Superior temporal gyrus (tissue), 1 donor: Measurements from ENCODE around the gene NME4.
"Not testable (repeated sequence)": the region's sequence is repeated elsewhere in the genome, so short reads cannot be mapped to it uniquely, and the experiment has no call there.

Experiments used
- DNase-seq: peaks from one replicate; pipeline ENCODE4 v3.0.0-alpha.2; 2016; ENCODE audit errors: extremely low spot score

Gene NME4

DNA sequence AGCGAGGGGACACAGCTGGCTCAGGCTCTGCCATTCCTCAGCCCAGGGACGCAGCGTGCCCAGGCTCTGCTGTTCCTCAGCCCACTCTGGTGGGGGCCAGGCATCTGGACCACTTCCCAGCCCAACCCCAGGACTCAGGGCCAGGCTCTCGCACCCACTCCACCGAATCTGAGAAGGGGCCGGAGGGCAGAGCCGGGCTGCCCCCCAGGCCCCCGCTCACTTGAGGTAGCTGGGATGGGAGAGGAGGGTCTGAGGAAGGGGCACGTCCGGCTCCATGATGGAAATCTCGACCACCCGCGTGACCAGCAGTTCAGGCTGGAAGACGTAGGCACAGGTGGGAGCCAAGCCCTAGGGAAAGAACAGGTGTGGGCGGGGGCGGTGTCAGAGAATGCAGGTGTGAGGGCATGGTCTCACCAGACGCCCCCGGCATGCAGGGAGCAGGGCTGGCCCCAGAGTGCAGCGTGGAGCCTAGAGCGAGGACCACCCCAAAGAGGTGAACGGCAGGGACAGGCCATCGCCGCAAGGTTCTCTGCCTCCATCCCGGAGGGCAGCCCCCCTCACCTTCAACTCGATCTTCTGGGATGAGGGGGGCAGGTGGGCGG lies 20.1 kb upstream of the NME4 start:
- no peak for DNase-seq

- no peak for DNase-seq
Measured at GRCh38 chr16:377419-377951, 19.5 kb upstream of the NME4 start.

DNA sequence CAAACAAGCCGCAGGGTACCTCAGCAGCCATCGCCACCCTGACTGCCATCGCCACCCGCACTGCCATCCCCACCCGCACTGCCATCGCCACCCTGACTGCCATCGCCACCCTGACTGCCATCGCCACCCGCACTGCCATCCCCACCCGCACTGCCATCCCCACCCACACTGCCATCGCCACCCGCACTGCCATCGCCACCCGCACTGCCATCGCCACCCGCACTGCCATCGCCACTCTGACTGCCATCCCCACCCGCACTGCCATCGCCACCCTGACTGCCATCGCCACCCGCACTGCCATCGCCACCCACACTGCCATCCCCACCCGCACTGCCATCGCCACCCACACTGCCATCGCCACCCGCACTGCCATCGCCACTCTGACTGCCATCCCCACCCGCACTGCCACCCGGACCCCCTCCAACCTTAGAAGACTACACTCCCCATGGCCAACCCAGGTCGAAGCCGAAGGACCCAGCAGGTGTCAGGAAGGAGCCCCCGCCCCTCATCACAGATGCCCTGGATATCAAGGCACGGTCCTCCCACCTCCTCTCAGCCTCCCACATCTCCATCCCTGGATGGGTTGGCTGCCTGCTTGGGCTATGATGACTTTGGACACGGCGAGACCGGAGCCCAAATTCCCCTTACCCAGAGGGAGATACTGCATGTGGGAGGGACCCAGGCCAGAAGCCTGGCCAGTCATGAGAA lies 18.7 kb upstream of the NME4 start:
- not testable (repeated sequence) for DNase-seq

- no peak for DNase-seq
Measured at GRCh38 chr16:378821-379182, 18.2 kb upstream of the NME4 start.

- DNase-seq = no peak
Measured at GRCh38 chr16:379183-379960, 17.6 kb upstream of the NME4 start.

- DNase-seq = no peak
Measured at GRCh38 chr16:379961-380761, 16.8 kb upstream of the NME4 start.

DNA sequence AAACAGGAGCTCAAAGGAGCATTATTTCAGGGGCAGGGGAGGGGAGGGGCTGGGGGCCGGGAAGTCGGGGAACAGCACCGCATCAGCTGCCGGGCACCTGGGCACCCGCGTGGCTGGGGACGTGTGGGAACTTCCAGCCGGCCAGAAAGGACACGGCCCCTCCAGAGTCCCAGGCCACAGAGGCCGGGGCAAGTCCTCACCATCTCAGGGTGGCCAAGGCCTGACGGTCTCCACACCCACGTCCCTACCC lies 16.3 kb upstream of the NME4 start:
- no peak for DNase-seq

DNA sequence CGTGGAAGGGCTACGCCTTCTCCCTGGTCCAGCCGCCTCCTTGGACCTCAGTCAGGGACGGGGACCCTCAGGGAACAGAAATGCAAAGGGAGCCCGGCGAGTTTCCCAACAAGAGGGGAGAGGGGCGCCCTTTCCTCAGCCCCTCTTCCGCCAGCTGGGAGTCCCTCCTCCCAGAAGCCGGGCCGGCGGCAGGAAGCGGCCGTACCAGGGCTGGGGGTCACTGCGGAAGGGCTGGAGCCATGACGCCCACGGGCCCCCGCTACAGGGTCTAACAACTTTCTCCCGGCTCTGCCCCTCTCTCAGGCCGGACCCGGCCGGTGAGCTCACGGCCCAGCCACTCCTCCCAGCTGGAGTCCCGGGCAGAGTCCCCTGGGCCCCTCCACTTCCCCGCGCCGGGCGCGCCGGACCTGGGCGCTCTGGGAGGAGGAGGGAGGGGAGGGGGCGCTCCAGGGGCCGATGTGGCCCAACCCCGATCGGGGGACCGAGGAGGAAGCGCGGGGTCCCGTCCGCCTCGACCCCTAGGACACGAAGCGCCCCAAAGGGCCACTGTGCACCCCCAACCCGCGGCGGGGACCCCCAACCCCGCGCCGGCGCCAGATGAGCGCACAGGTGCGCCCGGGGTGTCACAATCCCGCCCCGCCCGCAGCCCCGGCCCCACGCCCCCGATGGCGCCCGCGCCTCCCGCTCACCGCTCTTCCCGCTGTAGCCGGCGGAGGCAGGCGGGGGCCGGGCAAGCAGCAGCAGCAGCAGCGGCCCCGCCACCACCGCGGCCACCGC lies 15.8 kb upstream of the NME4 start:
- no peak for DNase-seq

DNA sequence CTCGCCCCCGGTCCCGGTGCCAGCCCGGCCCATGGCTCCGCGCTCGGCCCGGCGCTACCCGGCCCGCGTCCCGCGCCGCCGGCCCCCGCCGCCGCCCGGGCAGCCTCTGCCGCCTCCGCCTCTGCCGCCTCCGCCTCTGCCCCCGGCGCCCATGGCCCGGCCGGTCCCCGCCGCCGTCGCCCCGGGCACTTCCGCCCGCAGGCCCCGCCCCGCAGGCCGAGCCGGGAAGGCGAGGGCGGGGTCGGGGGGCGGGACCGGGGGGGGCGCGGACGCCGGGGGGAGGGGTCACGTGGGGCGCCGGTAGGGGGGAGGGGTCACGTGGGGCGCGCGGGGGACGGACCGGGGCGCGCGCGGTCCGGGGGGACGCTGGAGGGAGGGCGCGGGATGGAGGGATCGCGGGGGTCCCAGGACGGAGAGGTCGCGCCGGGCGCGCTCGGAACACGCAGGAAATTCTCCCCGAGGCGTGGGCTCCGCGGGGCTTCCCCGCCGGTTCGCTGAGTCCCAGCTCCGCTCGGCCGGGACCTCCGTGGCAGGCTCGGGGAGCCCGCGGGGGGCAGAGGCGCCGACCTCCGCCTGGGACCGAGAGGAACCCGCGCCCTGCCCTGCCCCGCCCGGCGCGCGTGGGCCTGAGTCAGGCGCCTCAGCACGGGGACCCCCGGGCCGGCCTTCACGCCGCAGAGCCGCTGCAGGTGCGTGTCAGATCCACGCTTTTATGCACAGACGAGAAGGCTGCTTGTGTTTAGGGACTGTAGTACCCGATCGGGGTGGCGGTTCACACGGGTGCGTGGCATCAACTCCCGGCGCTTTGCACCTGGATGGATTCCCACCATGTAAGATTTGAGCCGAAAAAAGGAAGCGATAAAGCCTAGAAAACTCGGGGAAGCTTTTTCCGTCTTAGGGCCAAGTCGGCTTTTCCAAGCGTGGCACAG lies 14.9 kb upstream of the NME4 start, which contains the start of gene PGAP6:
Gene PGAP6 (minus strand): TSS at position 190 of the 929 bp plus-strand sequence. CDS start 157 bp downstream, at position 33.
- peak; percentile 52 for DNase-seq

- DNase-seq = no peak
Measured at GRCh38 chr16:383326-384051, 13.5 kb upstream of the NME4 start.

GRCh38 chr16:386641-387156 lies 10.3 kb upstream of the NME4 start:
- peak; percentile 72 for DNase-seq

- peak; percentile 40 for DNase-seq
Measured at GRCh38 chr16:387761-388666, 9.0 kb upstream of the NME4 start.

DNA sequence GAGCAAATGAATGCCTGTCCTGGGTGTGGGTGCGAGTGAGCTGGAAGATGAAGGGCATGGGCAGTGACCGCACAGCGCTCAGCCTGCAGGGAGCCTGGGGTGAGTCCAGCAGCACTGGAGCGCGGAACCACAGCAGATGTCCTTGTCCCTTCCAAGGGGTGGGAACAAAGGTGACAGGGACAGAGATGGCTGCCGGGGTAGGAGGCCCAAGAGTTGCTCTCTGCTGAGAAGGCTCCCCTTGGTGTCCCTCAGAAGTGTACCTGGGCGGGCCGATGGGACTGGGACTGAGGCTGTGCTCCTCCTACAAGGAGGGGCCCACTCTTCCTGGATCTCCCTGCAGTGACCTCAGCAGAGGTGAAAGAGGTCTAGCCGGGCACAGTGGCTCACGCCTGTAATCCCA lies 7.6 kb upstream of the NME4 start:
- DNase-seq = no peak

DNA sequence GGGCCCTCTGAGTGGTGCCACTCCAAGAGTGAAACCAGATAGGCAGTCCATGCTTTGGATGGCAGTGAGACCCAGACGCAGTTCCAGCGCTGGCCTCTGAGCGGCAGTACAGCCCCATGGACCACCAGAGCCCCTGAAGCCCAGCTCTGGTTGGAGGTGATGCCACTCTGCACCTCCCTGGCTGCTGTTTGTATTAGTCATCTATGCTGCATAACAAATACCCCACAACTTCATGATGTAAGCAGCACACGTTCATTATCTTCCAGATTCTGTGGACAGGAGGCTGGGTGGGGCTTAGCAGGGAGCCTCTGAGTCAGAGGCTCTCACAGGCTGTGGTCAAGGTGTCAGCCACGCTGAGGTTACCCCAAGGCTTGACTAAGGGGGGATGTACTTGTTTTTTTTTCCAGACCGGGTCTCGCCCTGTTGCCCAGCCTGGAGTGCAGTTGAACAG lies 5.1 kb upstream of the NME4 start:
- DNase-seq = peak; percentile 68

DNA sequence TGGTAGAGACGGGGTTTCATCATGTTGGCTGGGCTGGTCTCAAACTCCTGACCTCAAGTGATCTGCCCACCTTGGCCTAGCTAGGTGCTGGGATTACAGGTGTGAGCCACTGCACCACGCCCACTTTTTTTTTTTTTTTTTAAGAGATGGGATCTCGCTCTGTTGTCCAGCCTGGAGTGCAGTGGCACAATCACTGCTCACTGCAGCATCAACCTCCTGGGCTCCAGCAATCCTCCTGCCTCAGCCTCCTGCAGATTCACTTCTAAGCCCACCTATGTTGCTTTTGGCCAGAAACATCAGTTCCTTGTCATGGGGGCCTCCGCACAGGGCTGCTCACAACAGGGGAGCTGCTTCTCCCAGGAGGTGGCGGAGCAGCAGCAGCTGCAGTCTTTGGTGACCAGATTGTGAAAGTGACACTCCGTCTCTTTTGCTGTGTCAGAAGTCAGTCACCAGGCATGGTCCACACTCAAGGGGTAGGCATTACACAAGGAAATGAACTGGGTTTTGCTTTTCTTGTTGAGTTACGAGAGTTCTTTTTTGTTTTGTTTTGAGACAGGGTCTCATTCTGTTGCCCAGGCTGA lies 4.5 kb upstream of the NME4 start:
- DNase-seq = no peak

DNA sequence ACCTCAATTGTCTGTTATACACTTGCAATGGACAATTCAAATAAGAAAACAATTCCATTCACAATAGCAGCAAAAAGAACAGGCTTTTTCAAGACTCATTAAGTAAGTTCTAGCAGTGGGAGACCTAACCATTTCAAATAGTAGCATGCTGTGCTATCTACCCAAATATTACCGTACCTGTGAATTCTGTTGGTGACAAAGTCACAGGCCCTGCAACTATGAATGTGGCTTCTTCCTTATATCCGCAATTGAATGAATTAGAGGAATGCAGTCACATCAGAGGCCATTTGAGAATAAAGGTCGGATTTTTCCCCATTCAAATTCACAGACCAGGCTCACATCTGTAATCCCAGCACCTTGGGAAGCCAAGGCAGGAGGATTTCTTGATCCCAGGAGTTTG lies 800 bp upstream of the NME4 start:
- peak; percentile 57 for DNase-seq

- peak; percentile 54 for DNase-seq
Measured at GRCh38 chr16:396605-397004, 394 bp upstream of the NME4 start.
